Lower leg skin (tissue), 4 donors: ENCODE measurements around the gene POTEM. TPM values are rescaled to one million over a fixed set of nuclear protein-coding genes. Genes with fewer than 3 reads are reported as not detected.
"Not testable (repeated sequence)": the region's sequence is repeated elsewhere in the genome, so short reads cannot be mapped to it uniquely, and the experiment has no call there.

Experiments
- DNase-seq, 2 donors: peaks; one replicate each; pipeline ENCODE4 v3.0.0-alpha.2; 2019; ENCODE audit warnings: low spot score in 2 of 2
- H3K4me3 ChIP-seq: fragments of 200-600 bp; sonication (generic); 2 replicates; pipeline ENCODE4 v1.5.1; 2017; ENCODE audit warnings: mild to moderate bottlenecking, low read depth; ENCODE audit not compliant: poor library complexity, severe bottlenecking
- WGBS, 2 donors: methylation state at CpG; one replicate each; pipeline ENCODE4 v1.1.5; 2018; 5-methylcytosine and 5-hydroxymethylcytosine counted together
- intact Hi-C: fragments of 100-400 bp; cut with DNase I; formaldehyde crosslinking; loops from one replicate; pipeline ENCODE4 v1.15.0; 2023; ENCODE audit warnings: low total_unique reads
- total RNA-seq, 4 donors: library from RNA; depleted of rRNA; stranded (reverse); fragments of >200 nt; gene quantifications; one replicate each; pipeline ENCODE4 v1.1.0, GENCODE V29; 2016

Gene POTEM
- total RNA-seq, 4 donors from 2014 or later: 0.15 TPM; not detected in 3

- WGBS, 2 donors: 100% methylated on average over 1 of the region's 10 CpGs; no CpG with 5 or more reads in 1 of the 2 donors
- H3K4me3 ChIP-seq, intact Hi-C loops: not testable (repeated sequence)
- DNase-seq: peak in 1 of 2 donors; percentile 26
Measured at GRCh38 chr14:19011029-19011428, 43.8 kb downstream of the POTEM start.

- WGBS, 2 donors: no CpG with 5 or more reads among the region's 5 CpGs
- intact Hi-C loops, H3K4me3 ChIP-seq, DNase-seq: not testable (repeated sequence)
Measured at GRCh38 chr14:19011703-19012102, 44.5 kb downstream of the POTEM start.

- H3K4me3 ChIP-seq, intact Hi-C loops, DNase-seq: not testable (repeated sequence)
- WGBS, 2 donors: no CpG with 5 or more reads among the region's 3 CpGs
Measured at GRCh38 chr14:19015185-19015584, 48.0 kb downstream of the POTEM start.

GRCh38 chr14:19025080-19025589 is 57.9 kb downstream of the POTEM start:
- H3K4me3 ChIP-seq, DNase-seq, intact Hi-C loops: not testable (repeated sequence)
- no CpG with 5 or more reads among the region's 15 CpGs for WGBS, 2 donors

GRCh38 chr14:19026649-19027351 is 59.6 kb downstream of the POTEM start:
- H3K4me3 ChIP-seq, DNase-seq, intact Hi-C loops: not testable (repeated sequence)
- WGBS, 2 donors: 90% methylated on average over 4 of the region's 35 CpGs; no CpG with 5 or more reads in 1 of the 2 donors

- H3K4me3 ChIP-seq, DNase-seq, intact Hi-C loops: not testable (repeated sequence)
- WGBS, 2 donors: 93% methylated on average over 5 of the region's 16 CpGs; no CpG with 5 or more reads in 1 of the 2 donors
Measured at GRCh38 chr14:19027895-19028294, 60.7 kb downstream of the POTEM start.

- DNase-seq, H3K4me3 ChIP-seq, intact Hi-C loops: not testable (repeated sequence)
- 96% methylated on average over 5 of the region's 26 CpGs; no CpG with 5 or more reads in 1 of the 2 donors for WGBS, 2 donors
Measured at GRCh38 chr14:19036811-19037382, 69.7 kb downstream of the POTEM start.

- H3K4me3 ChIP-seq, DNase-seq, intact Hi-C loops: not testable (repeated sequence)
- 97% methylated on average over 6 of the region's 28 CpGs; no CpG with 5 or more reads in 1 of the 2 donors for WGBS, 2 donors
Measured at GRCh38 chr14:19038060-19038664, 70.9 kb downstream of the POTEM start.

- no CpG with 5 or more reads among the region's 15 CpGs for WGBS, 2 donors
- H3K4me3 ChIP-seq, DNase-seq, intact Hi-C loops: not testable (repeated sequence)
Measured at GRCh38 chr14:19038785-19039184, 71.6 kb downstream of the POTEM start.

- 35 to 55% methylated on average over 2 of the region's 2 CpGs for WGBS, 2 donors
- H3K4me3 ChIP-seq, DNase-seq, intact Hi-C loops: not testable (repeated sequence)
Measured at GRCh38 chr14:19043384-19043783, 76.2 kb downstream of the POTEM start.
